Measurements from ENCODE around the gene RAD50. TPM values are rescaled to one million over a fixed set of nuclear protein-coding genes. Genes with fewer than 3 reads are reported as not detected.

RAD50 gene
- total and polyA plus RNA-seq, 7 experiments from 2014 or later: 14.8 to 35.4 (median 25.2) TPM

GRCh38 chr5:132684922-132685720, 128.3 kb downstream of the RAD50 start:
- no peak overlapping the region for H3K27ac Mint-ChIP-seq
- ChIA-PET CTCF (interaction anchor here (0.5 kb wide), 1 partner anchor 89 kb away, joined by 4 read pairs; no protein-coding TSS in a partner anchor), POLR2A (no interaction called here)

GRCh38 chr5:132686193-132686592, 129.4 kb downstream of the RAD50 start:
- H3K4me3 ChIP-seq (ENCODE audit: low read length): no peak overlapping the region
- Mint-ChIP-seq H3K9me3 (no peaks in the 10 kb centered on the region), H3K4me1 (peaks cover 17 to 29% (median 21%) of the 10 kb centered on the region in 7 donors), H3K27ac (no peak overlapping the region), H3K27me3 (no peaks in the 10 kb centered on the region), H3K36me3 (peaks cover 0 to 18% (median 0%) of the 10 kb centered on the region in 5 donors), H3K4me3 (no peak overlapping the region)
- no peak overlapping the region for H3K27ac ChIP-seq (ENCODE audit: low read depth, low read length)
- DNase-seq: no peak
- POLR2A ChIA-PET: no interaction called here
- H3K4me1 ChIP-seq (ENCODE audit: control insufficient read depth in 2 of 2, insufficient read depth in 2 of 2, low read length in 2 of 2): peaks cover 14 to 19% of the 10 kb centered on the region in 2 donors
- no peaks in the 10 kb centered on the region for H3K9me3 ChIP-seq (ENCODE audit: control insufficient read depth in 2 of 3, low read length in 3 of 3)
- no peak for ATAC-seq
- no peaks in the 10 kb centered on the region for H3K27me3 ChIP-seq (ENCODE audit: control insufficient read depth in 2 of 2, insufficient read depth in 2 of 2, low read length in 2 of 2)
- H3K36me3 ChIP-seq (ENCODE audit: control insufficient read depth in 2 of 3, insufficient read depth in 3 of 3, low read length in 3 of 3): no peaks in the 10 kb centered on the region
- CTCF ChIA-PET: no interaction called here
- intact Hi-C loops (cut with micrococcal nuclease): no loop called here

More at GRCh38 chr5:132684922-132685720, 128.3 kb downstream of the RAD50 start:
- intact Hi-C loops (cut with micrococcal nuclease): no loop called here
- peaks cover 14 to 19% of the 10 kb centered on the region in 2 donors for H3K4me1 ChIP-seq (ENCODE audit: control insufficient read depth in 2 of 2, insufficient read depth in 2 of 2, low read length in 2 of 2)
- no peak overlapping the region for H3K4me3 ChIP-seq (ENCODE audit: low read length)
- DNase-seq (no peak), ATAC-seq (no peak)
- Mint-ChIP-seq H3K4me1 (peaks cover 17 to 31% (median 21%) of the 10 kb centered on the region in 7 donors), H3K36me3 (peaks cover 0 to 22% (median 2%) of the 10 kb centered on the region in 5 donors), H3K27me3 (no peaks in the 10 kb centered on the region), H3K4me3 (no peak overlapping the region), H3K9me3 (no peaks in the 10 kb centered on the region)
- H3K27me3 ChIP-seq (ENCODE audit: control insufficient read depth in 2 of 2, insufficient read depth in 2 of 2, low read length in 2 of 2): no peaks in the 10 kb centered on the region
- H3K27ac ChIP-seq (ENCODE audit: low read depth, low read length): no peak overlapping the region
- H3K36me3 ChIP-seq (ENCODE audit: control insufficient read depth in 2 of 3, insufficient read depth in 3 of 3, low read length in 3 of 3): no peaks in the 10 kb centered on the region
- no peaks in the 10 kb centered on the region for H3K9me3 ChIP-seq (ENCODE audit: control insufficient read depth in 2 of 3, low read length in 3 of 3)

GRCh38 chr5:132687995-132688394, 131.2 kb downstream of the RAD50 start:
- Histone ChIP-seq H3K9me3 (ENCODE audit: control insufficient read depth in 2 of 3, low read length in 3 of 3) (no peaks in the 10 kb centered on the region), H3K4me3 (ENCODE audit: low read length) (no peak overlapping the region), H3K4me1 (ENCODE audit: control insufficient read depth in 2 of 2, insufficient read depth in 2 of 2, low read length in 2 of 2) (peaks cover 18 to 19% of the 10 kb centered on the region in 2 donors), H3K27me3 (ENCODE audit: control insufficient read depth in 2 of 2, insufficient read depth in 2 of 2, low read length in 2 of 2) (no peaks in the 10 kb centered on the region), H3K27ac (ENCODE audit: low read depth, low read length) (no peak overlapping the region), H3K36me3 (ENCODE audit: control insufficient read depth in 2 of 3, insufficient read depth in 3 of 3, low read length in 3 of 3) (no peaks in the 10 kb centered on the region)
- peak in 7 of 9 donors; percentile 38 to 67 (median 55) for DNase-seq
- ATAC-seq: peak; percentile 88
- Mint-ChIP-seq H3K27me3 (no peaks in the 10 kb centered on the region), H3K4me1 (peaks cover 19 to 35% (median 21%) of the 10 kb centered on the region in 7 donors), H3K4me3 (peak overlapping the region in 6 of 10 donors; percentile 0 to 35 (median 26)), H3K27ac (peak overlapping the region in 6 of 9 donors; percentile 19 to 88 (median 48)), H3K36me3 (peaks cover 5 to 22% (median 6%) of the 10 kb centered on the region in 5 donors), H3K9me3 (peaks cover 0 to 2% (median 0%) of the 10 kb centered on the region in 11 donors)
- POLR2A ChIA-PET: no interaction called here
- CTCF ChIA-PET: no interaction called here
- intact Hi-C loops (cut with micrococcal nuclease): no loop called here

- intact Hi-C loops (cut with micrococcal nuclease): no loop called here
- H3K4me3 Mint-ChIP-seq: peak overlapping the region in 8 of 10 donors; percentile 2 to 52 (median 26)
These were observed 132.0 kb downstream of the RAD50 start for GRCh38 chr5:132688536-132689339.

GRCh38 chr5:132689513-132689912, 132.7 kb downstream of the RAD50 start:
- H3K27ac Mint-ChIP-seq: peak overlapping the region in 4 of 9 donors; percentile 25 to 80 (median 32)
- ChIA-PET CTCF (no interaction called here), POLR2A (no interaction called here)
- no peak overlapping the region for H3K4me3 ChIP-seq (ENCODE audit: low read length)
- H3K4me3 Mint-ChIP-seq: no peak overlapping the region
- no peaks in the 10 kb centered on the region for H3K9me3 ChIP-seq (ENCODE audit: control insufficient read depth in 2 of 3, low read length in 3 of 3)
- H3K27me3 Mint-ChIP-seq: no peaks in the 10 kb centered on the region
- H3K36me3 Mint-ChIP-seq: peaks cover 5 to 21% (median 6%) of the 10 kb centered on the region in 5 donors
- H3K27ac ChIP-seq (ENCODE audit: low read depth, low read length): no peak overlapping the region
- H3K27me3 ChIP-seq (ENCODE audit: control insufficient read depth in 2 of 2, insufficient read depth in 2 of 2, low read length in 2 of 2): no peaks in the 10 kb centered on the region
- no peaks in the 10 kb centered on the region for H3K36me3 ChIP-seq (ENCODE audit: control insufficient read depth in 2 of 3, insufficient read depth in 3 of 3, low read length in 3 of 3)
- H3K4me1 ChIP-seq (ENCODE audit: control insufficient read depth in 2 of 2, insufficient read depth in 2 of 2, low read length in 2 of 2): peaks cover 18 to 19% of the 10 kb centered on the region in 2 donors
- peaks cover 19 to 32% (median 21%) of the 10 kb centered on the region in 7 donors for H3K4me1 Mint-ChIP-seq
- DNase-seq (no peak), ATAC-seq (no peak)
- intact Hi-C loops (cut with micrococcal nuclease): no loop called here
- peaks cover 0 to 2% (median 0%) of the 10 kb centered on the region in 11 donors for H3K9me3 Mint-ChIP-seq

More at GRCh38 chr5:132688536-132689339, 132.0 kb downstream of the RAD50 start:
- ATAC-seq (peak; percentile 64), DNase-seq (peak in 2 of 9 donors; percentile 2 to 4)
- no peak overlapping the region for H3K27ac ChIP-seq (ENCODE audit: low read depth, low read length)
- peaks cover 0 to 2% (median 0%) of the 10 kb centered on the region in 11 donors for H3K9me3 Mint-ChIP-seq
- CTCF ChIA-PET: no interaction called here
- H3K4me1 ChIP-seq (ENCODE audit: control insufficient read depth in 2 of 2, insufficient read depth in 2 of 2, low read length in 2 of 2): peaks cover 18 to 19% of the 10 kb centered on the region in 2 donors
- no peaks in the 10 kb centered on the region for H3K27me3 Mint-ChIP-seq
- H3K4me1 Mint-ChIP-seq: peaks cover 19 to 35% (median 21%) of the 10 kb centered on the region in 7 donors
- H3K27me3 ChIP-seq (ENCODE audit: control insufficient read depth in 2 of 2, insufficient read depth in 2 of 2, low read length in 2 of 2): no peaks in the 10 kb centered on the region
- H3K36me3 ChIP-seq (ENCODE audit: control insufficient read depth in 2 of 3, insufficient read depth in 3 of 3, low read length in 3 of 3): no peaks in the 10 kb centered on the region
- no peaks in the 10 kb centered on the region for H3K9me3 ChIP-seq (ENCODE audit: control insufficient read depth in 2 of 3, low read length in 3 of 3)
- H3K27ac Mint-ChIP-seq: peak overlapping the region in 7 of 9 donors; percentile 28 to 80 (median 49)
- POLR2A ChIA-PET: no interaction called here
- H3K4me3 ChIP-seq (ENCODE audit: low read length): no peak overlapping the region
- peaks cover 5 to 21% (median 6%) of the 10 kb centered on the region in 5 donors for H3K36me3 Mint-ChIP-seq

GRCh38 chr5:132690156-132690555, 133.4 kb downstream of the RAD50 start:
- no peak for DNase-seq
- intact Hi-C loops (cut with micrococcal nuclease): no loop called here
- ChIA-PET POLR2A (no interaction called here), CTCF (no interaction called here)
- Histone ChIP-seq H3K27ac (ENCODE audit: low read depth, low read length) (no peak overlapping the region), H3K4me1 (ENCODE audit: control insufficient read depth in 2 of 2, insufficient read depth in 2 of 2, low read length in 2 of 2) (peaks cover 18 to 19% of the 10 kb centered on the region in 2 donors), H3K4me3 (ENCODE audit: low read length) (no peak overlapping the region), H3K36me3 (ENCODE audit: control insufficient read depth in 2 of 3, insufficient read depth in 3 of 3, low read length in 3 of 3) (no peaks in the 10 kb centered on the region), H3K27me3 (ENCODE audit: control insufficient read depth in 2 of 2, insufficient read depth in 2 of 2, low read length in 2 of 2) (no peaks in the 10 kb centered on the region), H3K9me3 (ENCODE audit: control insufficient read depth in 2 of 3, low read length in 3 of 3) (no peaks in the 10 kb centered on the region)
- no peaks in the 10 kb centered on the region for H3K27me3 Mint-ChIP-seq
- no peak overlapping the region for H3K4me3 Mint-ChIP-seq
- H3K36me3 Mint-ChIP-seq: peaks cover 5 to 22% (median 9%) of the 10 kb centered on the region in 5 donors
- ATAC-seq: no peak
- peaks cover 18 to 26% (median 21%) of the 10 kb centered on the region in 7 donors for H3K4me1 Mint-ChIP-seq
- no peak overlapping the region for H3K27ac Mint-ChIP-seq
- peaks cover 0 to 2% (median 0%) of the 10 kb centered on the region in 11 donors for H3K9me3 Mint-ChIP-seq

All from naive thymus-derived CD4-positive, alpha-beta T cell (primary cell).